ENCODE measurements around the gene PPP1R3G. TPM values are rescaled to one million over a fixed set of nuclear protein-coding genes. Genes with fewer than 3 reads are reported as not detected.

PPP1R3G gene
- total RNA-seq, 1 donor from 2014 or later: 1.3 TPM

- DNase-seq (ENCODE audit: low spot score): no peak
These were observed 8.3 kb downstream of the PPP1R3G start for GRCh38 chr6:5093231-5094015.

- no peak for DNase-seq (ENCODE audit: low spot score)
These were observed 9.2 kb downstream of the PPP1R3G start for GRCh38 chr6:5094327-5094726.

DNA sequence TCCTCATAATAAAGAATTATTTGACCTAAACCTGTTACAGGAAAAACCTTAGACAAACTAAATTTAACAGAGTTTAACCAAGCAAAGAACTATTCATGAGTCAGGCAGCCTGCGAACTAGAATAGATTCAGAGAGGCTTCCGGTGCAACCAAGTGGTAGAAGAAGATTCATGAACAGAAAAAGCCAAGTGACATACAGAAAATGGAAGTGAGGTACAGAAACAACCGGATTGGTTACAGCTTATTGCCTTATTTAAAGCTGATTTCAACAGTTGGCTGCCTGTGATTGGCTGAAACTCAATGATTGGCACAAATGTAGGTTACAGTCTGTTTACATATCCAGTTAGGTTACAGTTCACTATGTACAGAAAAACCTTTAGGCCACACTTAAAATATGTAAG lies 10.1 kb downstream of the PPP1R3G start:
- no peak for DNase-seq (ENCODE audit: low spot score)

DNA sequence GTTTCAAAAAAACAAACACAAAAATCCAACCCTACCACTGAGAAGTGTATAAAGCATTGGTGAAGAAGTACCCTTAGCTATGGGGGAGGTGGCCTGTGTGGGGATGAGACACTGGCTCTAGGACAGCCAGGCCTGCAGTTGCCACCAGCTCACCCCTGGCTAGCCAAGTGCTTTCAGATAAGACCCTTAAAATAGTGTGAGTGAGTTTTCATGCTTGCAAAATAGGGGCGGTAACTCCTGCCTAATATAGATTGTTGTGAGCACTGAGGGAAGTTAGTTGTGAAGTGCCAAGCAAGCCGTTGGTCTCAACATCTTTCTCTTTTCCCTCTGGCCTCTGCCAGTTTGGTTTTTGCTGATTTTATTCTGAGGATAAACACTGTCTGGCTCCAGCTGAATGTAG lies 11.3 kb downstream of the PPP1R3G start:
- no peak for DNase-seq (ENCODE audit: low spot score)

GRCh38 chr6:5098501-5099270 lies 13.5 kb downstream of the PPP1R3G start:
- peak; percentile 51 for DNase-seq (ENCODE audit: low spot score)

DNA sequence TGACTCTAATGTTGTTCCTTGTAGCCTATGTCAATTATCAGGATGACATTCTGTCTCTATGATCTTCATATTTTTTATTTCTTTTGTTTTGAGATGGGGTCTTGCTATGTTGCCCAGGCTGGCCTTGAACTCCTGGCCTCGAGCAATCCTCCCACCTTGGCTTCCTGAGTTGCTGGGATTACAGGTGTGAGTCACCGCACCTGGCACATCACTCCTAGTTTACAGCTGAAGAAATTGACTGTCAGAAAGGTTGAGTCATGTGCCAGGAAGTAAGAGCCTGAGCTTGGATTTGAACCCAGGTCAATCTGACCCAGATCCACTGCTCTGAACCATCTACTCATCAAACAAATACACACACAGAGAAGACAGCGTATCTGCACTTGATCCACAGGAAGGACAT lies 14.4 kb downstream of the PPP1R3G start:
- DNase-seq (ENCODE audit: low spot score): peak; percentile 30

GRCh38 chr6:5100806-5101205 lies 15.7 kb downstream of the PPP1R3G start:
- peak; percentile 24 for DNase-seq (ENCODE audit: low spot score)

- peak; percentile 28 for DNase-seq (ENCODE audit: low spot score)
These were observed 17.3 kb downstream of the PPP1R3G start for GRCh38 chr6:5102267-5102970.

- DNase-seq (ENCODE audit: low spot score): peak; percentile 39
These were observed 18.1 kb downstream of the PPP1R3G start for GRCh38 chr6:5103250-5103649.

DNA sequence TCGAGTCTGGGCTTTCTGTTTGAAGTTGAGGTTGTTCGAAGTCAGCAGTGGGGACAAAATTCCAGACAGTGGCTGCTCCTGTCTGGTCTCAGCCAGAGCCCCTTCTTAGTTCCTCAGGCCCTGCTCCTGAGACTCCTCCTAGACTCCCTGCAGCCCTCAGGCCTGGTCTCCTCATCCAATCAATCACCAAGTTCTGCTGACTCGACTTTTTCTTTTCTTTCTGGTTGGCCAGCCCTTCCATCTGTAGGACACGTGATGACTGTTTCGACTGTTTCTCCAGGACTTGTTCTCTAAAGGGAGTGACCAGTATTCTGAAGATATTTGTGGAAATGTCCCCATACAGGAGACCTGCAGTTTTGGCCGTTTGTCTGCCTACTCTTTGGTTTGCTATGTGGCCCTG lies 19.5 kb downstream of the PPP1R3G start:
- no peak for DNase-seq (ENCODE audit: low spot score)

GRCh38 chr6:5105146-5105545 lies 20.0 kb downstream of the PPP1R3G start:
- DNase-seq (ENCODE audit: low spot score): no peak

- DNase-seq (ENCODE audit: low spot score): peak; percentile 49
These were observed 22.2 kb downstream of the PPP1R3G start for GRCh38 chr6:5107341-5107740.

- peak; percentile 2 for DNase-seq (ENCODE audit: low spot score)
These were observed 22.9 kb downstream of the PPP1R3G start for GRCh38 chr6:5108068-5108467.

DNA sequence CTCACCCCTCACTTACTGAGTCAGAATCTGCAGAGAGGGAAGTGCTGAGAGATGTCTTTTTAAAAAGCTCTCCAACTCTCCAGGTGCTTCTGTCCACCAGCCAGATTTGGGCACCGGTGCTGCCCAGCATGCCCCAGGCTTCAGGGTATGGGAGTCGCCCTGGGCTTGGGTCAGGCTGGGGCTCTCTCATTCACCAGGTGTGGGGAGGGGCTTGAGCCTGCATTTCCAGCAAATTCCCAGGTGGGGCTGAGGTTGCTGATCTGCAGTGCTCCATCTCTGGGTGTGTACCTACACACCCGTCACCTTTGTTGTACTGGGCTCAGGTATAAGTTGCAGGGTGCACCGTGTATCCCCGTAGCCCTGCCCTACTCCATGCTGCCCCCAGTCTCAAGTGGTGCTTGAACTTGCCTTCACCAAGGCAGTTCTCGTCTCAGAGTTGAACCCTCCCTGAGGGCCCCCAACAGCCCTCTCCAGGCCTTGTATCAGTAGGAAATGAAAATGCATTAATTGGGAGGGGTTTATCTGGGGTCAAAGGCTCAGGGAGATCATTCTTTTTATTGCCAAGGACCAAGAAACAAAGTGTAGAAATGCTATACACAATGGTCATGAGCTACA lies 23.5 kb downstream of the PPP1R3G start:
- peak; percentile 82 for DNase-seq (ENCODE audit: low spot score)

GRCh38 chr6:5109436-5109835 lies 24.3 kb downstream of the PPP1R3G start:
- peak; percentile 71 for DNase-seq (ENCODE audit: low spot score)

GRCh38 chr6:5110246-5110645 lies 25.1 kb downstream of the PPP1R3G start:
- DNase-seq (ENCODE audit: low spot score): no peak

DNA sequence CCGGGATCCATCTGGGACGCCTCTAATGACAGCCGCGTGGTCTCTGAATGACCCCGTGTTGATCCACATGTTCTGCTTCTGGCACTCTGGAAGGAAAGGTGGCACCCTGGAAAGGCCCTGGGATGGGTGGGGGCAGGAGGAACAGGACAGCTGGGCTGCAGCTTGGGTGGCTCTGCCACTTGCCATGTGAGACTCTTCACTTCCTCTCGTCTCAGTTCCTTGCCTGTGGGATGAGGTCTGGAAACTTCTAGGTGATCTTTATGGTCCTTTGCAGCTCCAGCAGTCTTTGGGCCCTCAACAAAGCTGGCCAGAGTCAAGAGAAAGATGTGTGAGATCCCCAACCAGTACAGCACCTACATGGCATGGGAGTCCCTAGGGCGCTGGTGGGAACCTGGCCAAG lies 26.5 kb downstream of the PPP1R3G start:
- DNase-seq (ENCODE audit: low spot score): peak; percentile 39

DNA sequence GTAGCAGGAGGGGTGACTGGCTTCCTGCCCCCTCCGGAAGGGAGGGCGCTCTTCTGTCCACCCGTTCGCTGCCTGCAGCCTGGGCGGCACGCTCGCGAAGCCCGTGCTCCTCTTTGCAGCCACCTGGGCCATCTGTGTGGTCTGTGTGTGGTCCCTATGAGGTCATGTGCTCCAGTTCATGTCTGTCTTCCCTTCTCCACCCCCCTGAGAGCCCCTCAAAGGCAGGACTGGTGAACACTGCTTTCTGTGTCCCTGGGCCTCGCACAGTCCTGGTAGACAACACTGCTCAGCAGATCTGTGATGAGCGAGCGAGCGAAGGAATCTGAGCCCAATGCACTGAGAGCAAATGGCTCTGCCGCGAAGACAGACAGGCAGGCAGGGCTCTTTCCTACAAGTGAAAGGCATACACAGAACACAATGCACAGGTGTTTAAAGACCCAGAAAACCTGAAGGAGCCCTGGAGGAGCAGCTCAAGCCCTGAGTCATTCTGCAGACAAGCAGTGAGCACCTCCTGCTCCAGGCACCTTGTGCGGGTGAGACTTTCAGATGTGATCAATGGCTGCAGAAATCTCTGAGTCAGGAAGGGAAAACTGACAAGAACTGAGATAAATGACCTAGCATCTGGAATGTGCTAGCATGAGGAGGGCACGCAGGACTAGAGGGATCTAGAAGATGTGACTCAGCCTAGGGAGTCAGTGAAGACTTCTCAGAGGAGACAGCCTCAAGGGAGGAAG lies 27.1 kb downstream of the PPP1R3G start:
- DNase-seq (ENCODE audit: low spot score): peak; percentile 68

DNA sequence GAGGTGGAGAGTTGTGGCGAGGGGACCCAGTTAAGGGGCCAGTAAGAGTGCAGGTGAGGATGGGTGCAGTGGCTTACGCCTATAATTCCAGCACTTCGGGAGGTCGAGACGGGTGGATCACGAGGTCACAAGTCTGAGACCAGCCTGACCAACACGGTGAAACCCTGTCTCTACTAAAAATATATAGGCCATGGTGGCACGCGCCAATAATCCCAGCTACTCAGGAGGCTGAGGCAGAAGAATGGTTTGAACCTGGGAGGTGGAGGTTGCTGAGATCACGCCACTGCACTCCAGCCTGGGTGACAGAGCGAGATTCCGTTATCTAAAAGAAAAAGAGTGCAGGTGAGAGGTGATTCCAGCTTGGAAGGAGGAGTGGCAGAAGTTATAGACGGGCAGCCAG lies 28.0 kb downstream of the PPP1R3G start:
- peak; percentile 57 for DNase-seq (ENCODE audit: low spot score)

DNA sequence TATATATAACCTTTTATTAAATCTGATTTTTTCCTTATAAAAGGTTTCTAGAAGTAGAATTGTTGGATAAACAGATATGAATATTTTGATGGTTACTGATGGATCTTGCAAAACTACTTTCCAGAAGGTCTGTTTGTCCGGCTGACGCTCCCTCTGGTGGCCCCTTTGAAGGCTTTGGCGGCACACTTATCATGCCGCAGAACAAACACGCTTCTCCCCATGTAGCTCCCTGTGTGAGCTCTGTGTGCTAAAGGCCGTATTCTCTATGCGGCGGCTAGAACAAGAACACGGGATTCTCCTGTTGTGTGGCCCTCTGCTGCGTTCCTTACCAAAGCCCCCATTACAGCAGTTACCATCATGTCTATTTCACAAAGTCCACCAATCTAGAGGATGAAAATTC lies 30.0 kb downstream of the PPP1R3G start:
- peak; percentile 43 for DNase-seq (ENCODE audit: low spot score)
